WTC11 (cell line): ENCODE measurements around the gene CDH18. TPM values are rescaled to one million over a fixed set of nuclear protein-coding genes. Genes with fewer than 3 reads are reported as not detected.

Experiments used
- ATAC-seq: fragments of 200-7000 bp; cut with Tn5 transposase; 2 replicates; pipeline ENCODE4 v1.10.0; 2021; ENCODE audit warnings: mild to moderate bottlenecking, moderate library complexity
- CTCF ChIA-PET: fragments of 300-600 bp; sonication (Branson Sonifier 250); formaldehyde crosslinking; loops from one replicate; lab custom pipeline; 2021; ENCODE audit warnings: antibody characterized with exemption; lab: Charles Lee
- POLR2A ChIA-PET: fragments of 350-600 bp; sonication (Branson Sonifier 250); formaldehyde crosslinking; loops from one replicate; lab custom pipeline; 2021; ENCODE audit warnings: antibody characterized with exemption; lab: Charles Lee
- DNase-seq: peaks from one replicate; pipeline ENCODE4 v3.0.0; 2021; ENCODE audit warnings: low spot score
- H3K27ac Mint-ChIP-seq: 2 replicates; pipeline ENCODE4 v1.8.0; 2021; ENCODE audit warnings: mixed read lengths
- H3K27me3 Mint-ChIP-seq: 2 replicates; pipeline ENCODE4 v1.8.0; 2021; ENCODE audit warnings: low read depth, mild to moderate bottlenecking, moderate library complexity, mixed read lengths
- H3K36me3 Mint-ChIP-seq: 2 replicates; pipeline ENCODE4 v1.8.0; 2021; ENCODE audit warnings: mixed read lengths
- H3K4me1 Mint-ChIP-seq: 2 replicates; pipeline ENCODE4 v1.8.0; 2022; ENCODE audit warnings: mixed read lengths
- H3K4me3 Mint-ChIP-seq: 2 replicates; pipeline ENCODE4 v1.8.0; 2021; ENCODE audit warnings: mild to moderate bottlenecking, moderate library complexity, mixed read lengths
- H3K9me3 Mint-ChIP-seq: 2 replicates; pipeline ENCODE4 v1.8.0; 2021; ENCODE audit warnings: mixed read lengths
- AFF4 ChIP-seq: sonication (generic); formaldehyde crosslinking; IDR thresholded peaks from 2 replicates; pipeline ENCODE4 v1.8.1; 2023; ENCODE audit warnings: mild to moderate bottlenecking, missing genetic modification reagents, borderline replicate concordance
- CBFB ChIP-seq: sonication (generic); formaldehyde crosslinking; IDR thresholded peaks from 2 replicates; pipeline ENCODE4 v1.8.1; 2022; ENCODE audit warnings: mild to moderate bottlenecking, low read depth, missing genetic modification reagents
- CREM ChIP-seq: sonication (generic); formaldehyde crosslinking; IDR thresholded peaks from 2 replicates; pipeline ENCODE4 v1.8.1; 2022; ENCODE audit warnings: mild to moderate bottlenecking, missing genetic modification reagents, moderate library complexity
- ELF4 ChIP-seq: sonication (generic); formaldehyde crosslinking; IDR thresholded peaks from 2 replicates; pipeline ENCODE4 v1.8.1; 2022; ENCODE audit warnings: low read depth, mild to moderate bottlenecking, moderate library complexity, missing genetic modification reagents
- EMX1 ChIP-seq: fragments of 250-450 bp; sonication (Bioruptor Pico); IDR thresholded peaks from 2 replicates; pipeline ENCODE4 v1.8.0; 2021; ENCODE audit warnings: mild to moderate bottlenecking
- FOXJ3 ChIP-seq: sonication (generic); formaldehyde crosslinking; IDR thresholded peaks from 2 replicates; pipeline ENCODE4 v1.9.0; 2021; ENCODE audit warnings: missing genetic modification reagents, mild to moderate bottlenecking, borderline replicate concordance
- FOXP1 ChIP-seq: sonication (generic); formaldehyde crosslinking; IDR thresholded peaks from 2 replicates; pipeline ENCODE4 v1.8.0; 2022; ENCODE audit warnings: missing genetic modification reagents, mild to moderate bottlenecking, moderate library complexity, borderline replicate concordance
- IRF1 ChIP-seq: sonication (generic); formaldehyde crosslinking; IDR thresholded peaks from 2 replicates; pipeline ENCODE4 v1.8.0; 2023; ENCODE audit warnings: missing genetic modification reagents
- MAX ChIP-seq: sonication (generic); formaldehyde crosslinking; IDR thresholded peaks from 2 replicates; pipeline ENCODE4 v1.8.0; 2022; ENCODE audit warnings: mild to moderate bottlenecking, missing genetic modification reagents
- OVOL2 ChIP-seq: fragments of 250-450 bp; sonication (Bioruptor Pico); IDR thresholded peaks from 2 replicates; pipeline ENCODE4 v1.9.0; 2021; ENCODE audit warnings: mild to moderate bottlenecking, borderline replicate concordance
- PREB ChIP-seq: sonication (generic); formaldehyde crosslinking; IDR thresholded peaks from 2 replicates; pipeline ENCODE4 v1.8.1; 2022; ENCODE audit warnings: mild to moderate bottlenecking, missing genetic modification reagents, moderate library complexity, borderline replicate concordance
- RELA ChIP-seq: sonication (generic); formaldehyde crosslinking; IDR thresholded peaks from 2 replicates; pipeline ENCODE4 v1.8.1; 2022; ENCODE audit warnings: missing genetic modification reagents, mild to moderate bottlenecking, borderline replicate concordance
- SP1 ChIP-seq: sonication (generic); formaldehyde crosslinking; conservative IDR thresholded peaks from 2 replicates; pipeline ENCODE4 v1.8.1; 2022; ENCODE audit warnings: missing genetic modification reagents
- USF1 ChIP-seq: sonication (generic); formaldehyde crosslinking; IDR thresholded peaks from 2 replicates; pipeline ENCODE4 v1.8.0; 2022; ENCODE audit warnings: mild to moderate bottlenecking, missing genetic modification reagents
- ZBTB21 ChIP-seq: sonication (generic); formaldehyde crosslinking; IDR thresholded peaks from 2 replicates; pipeline ENCODE4 v1.8.1; 2023; ENCODE audit warnings: mild to moderate bottlenecking, missing genetic modification reagents, borderline replicate concordance
- ZBTB43 ChIP-seq: sonication (generic); formaldehyde crosslinking; IDR thresholded peaks from 2 replicates; pipeline ENCODE4 v1.8.1; 2023; ENCODE audit warnings: mild to moderate bottlenecking, missing genetic modification reagents
- ZNF232 ChIP-seq: sonication (generic); formaldehyde crosslinking; IDR thresholded peaks from 2 replicates; pipeline ENCODE4 v1.8.0; 2022; ENCODE audit warnings: mild to moderate bottlenecking, missing genetic modification reagents
- ZNF317 ChIP-seq: sonication (generic); formaldehyde crosslinking; IDR thresholded peaks from 2 replicates; pipeline ENCODE4 v1.8.1; 2023; ENCODE audit warnings: low read depth, mild to moderate bottlenecking, moderate library complexity, missing genetic modification reagents, borderline replicate concordance
- ZNF396 ChIP-seq: fragments of 250-450 bp; sonication (Bioruptor Pico); IDR thresholded peaks from 2 replicates; pipeline ENCODE4 v1.8.0; 2021; ENCODE audit warnings: mild to moderate bottlenecking, moderate library complexity, borderline replicate concordance
- ZNF416 ChIP-seq: fragments of 250-450 bp; sonication (Bioruptor Pico); IDR thresholded peaks from 2 replicates; pipeline ENCODE4 v1.9.0; 2021; ENCODE audit warnings: mild to moderate bottlenecking, inconsistent platforms
- ZNF423 ChIP-seq: fragments of 250-450 bp; sonication (Bioruptor Pico); IDR thresholded peaks from 2 replicates; pipeline ENCODE4 v2.1.2; 2022; ENCODE audit warnings: mild to moderate bottlenecking, moderate library complexity
- ZNF532 ChIP-seq: fragments of 250-450 bp; sonication (Bioruptor Pico); IDR thresholded peaks from 2 replicates; pipeline ENCODE4 v1.9.0; 2021; ENCODE audit warnings: mild to moderate bottlenecking, borderline replicate concordance
- ZNF671 ChIP-seq: fragments of 250-450 bp; sonication (Bioruptor Pico); IDR thresholded peaks from 2 replicates; pipeline ENCODE4 v1.8.0; 2021; ENCODE audit warnings: mild to moderate bottlenecking
- total RNA-seq: library from RNA; stranded (reverse); gene quantifications from 3 replicates; pipeline ENCODE4 v1.2.3, GENCODE V29; 2021

CDH18 gene
- total RNA-seq, 1 experiment from 2014 or later, result 0.24 TPM

GRCh38 chr5:19660679-19661078 lies 327.3 kb downstream of the CDH18 start:
- ChIA-PET CTCF (no interaction called here), POLR2A (no interaction called here)
- DNase-seq, result no peak
- TF ChIP-seq ZNF532 (CRISPR knock-in tag) (no peak), FOXP1 (CRISPR knock-in tag) (no peak), ELF4 (CRISPR knock-in tag) (no peak), FOXJ3 (CRISPR knock-in tag) (no peak), OVOL2 (CRISPR knock-in tag) (no peak), ZNF396 (CRISPR knock-in tag) (no peak), PREB (CRISPR knock-in tag) (no peak), AFF4 (no peak), EMX1 (CRISPR knock-in tag) (no peak), ZNF671 (CRISPR knock-in tag) (no peak), ZNF416 (CRISPR knock-in tag) (no peak), ZNF232 (CRISPR knock-in tag) (no peak), CREM (CRISPR knock-in tag) (no peak)
- H3K27ac Mint-ChIP-seq, result no peak overlapping the region
- no peaks in the 10 kb centered on the region for H3K9me3 Mint-ChIP-seq
- peaks cover 4% of the 10 kb centered on the region for H3K4me1 Mint-ChIP-seq
- no peaks in the 10 kb centered on the region for H3K27me3 Mint-ChIP-seq
- no peak for ATAC-seq
- H3K4me3 Mint-ChIP-seq, result no peak overlapping the region
- no peaks in the 10 kb centered on the region for H3K36me3 Mint-ChIP-seq

GRCh38 chr5:19655627-19656026 lies 332.4 kb downstream of the CDH18 start:
- no peaks in the 10 kb centered on the region for H3K36me3 Mint-ChIP-seq
- no peak overlapping the region for H3K4me3 Mint-ChIP-seq
- H3K9me3 Mint-ChIP-seq, result no peaks in the 10 kb centered on the region
- POLR2A ChIA-PET, result no interaction called here
- CTCF ChIA-PET, result no interaction called here
- H3K4me1 Mint-ChIP-seq, result no peaks in the 10 kb centered on the region
- ATAC-seq, result no peak
- no peaks in the 10 kb centered on the region for H3K27me3 Mint-ChIP-seq
- H3K27ac Mint-ChIP-seq, result no peak overlapping the region
- no peak for DNase-seq
- TF ChIP-seq ZNF423 (CRISPR knock-in tag), result no peak
- no peak for TF ChIP-seq RELA (CRISPR knock-in tag)
- TF ChIP-seq SP1 (CRISPR knock-in tag), result no peak
- no peak for TF ChIP-seq ZBTB43 (CRISPR knock-in tag)
- no peak for TF ChIP-seq CBFB (CRISPR knock-in tag)
- no peak for TF ChIP-seq MAX (CRISPR knock-in tag)
- no peak for TF ChIP-seq IRF1
- no peak for TF ChIP-seq USF1 (CRISPR knock-in tag)
- no peak for TF ChIP-seq ZBTB21
- TF ChIP-seq EMX1 (CRISPR knock-in tag), result no peak
- TF ChIP-seq FOXJ3 (CRISPR knock-in tag), result no peak
- no peak for TF ChIP-seq ZNF396 (CRISPR knock-in tag)
- TF ChIP-seq ZNF317 (CRISPR knock-in tag), result no peak
